GM23338 (cell line): ENCODE results near the gene GBE1.

ENCODE experiments used
- EZH2 ChIP-seq: fragments of 200-600 bp; sonication (generic); IDR thresholded peaks from one replicate; pipeline ENCODE4 v1.8.0; 2017; ENCODE audit warnings: antibody characterized with exemption, mild to moderate bottlenecking, low read depth; ENCODE audit not compliant: unreplicated experiment
- EZH2phosphoT487 ChIP-seq: fragments of 200-600 bp; sonication (generic); IDR thresholded peaks from one replicate; pipeline ENCODE4 v1.8.1; 2018; ENCODE audit warnings: antibody characterized with exemption; ENCODE audit not compliant: unreplicated experiment
- NANOG ChIP-seq: IDR thresholded peaks from 2 replicates; pipeline ENCODE4 v1.6.1; 2016; ENCODE audit warnings: antibody characterized with exemption, borderline replicate concordance
- POLR2AphosphoS5 ChIP-seq: IDR thresholded peaks from 2 replicates; pipeline ENCODE4 v1.6.1; 2016; ENCODE audit warnings: antibody characterized with exemption, low read depth
- STAT1 ChIP-seq: IDR thresholded peaks from one replicate; pipeline ENCODE4 v1.6.1; 2016; ENCODE audit warnings: antibody characterized with exemption; ENCODE audit not compliant: unreplicated experiment
- ZNF114 ChIP-seq: fragments of 250-450 bp; sonication (Bioruptor Pico); IDR thresholded peaks from 2 replicates; pipeline ENCODE4 v1.5.0; 2020; ENCODE audit warnings: mild to moderate bottlenecking, moderate library complexity
- TF ChIP-seq, protein P1 (sequence below), 2 experiments: fragments of 200-600 bp in 1 of 2; sonication (generic) in 1 of 2; conservative IDR thresholded peaks; 2 replicates each; pipeline versions ENCODE4 v1.5.1 to v1.6.1; 2016 to 2017; ENCODE audit warnings: antibody characterized with exemption in 2 of 2, low read depth in 2 of 2, mild to moderate bottlenecking in 2 of 2, moderate library complexity in 1 of 2
- TF ChIP-seq, protein P2 (sequence below): fragments of 250-450 bp; sonication (Bioruptor Pico); IDR thresholded peaks from 2 replicates; pipeline ENCODE4 v1.5.0; 2020; ENCODE audit warnings: mild to moderate bottlenecking, moderate library complexity
- TF ChIP-seq, protein P3 (sequence below): IDR thresholded peaks from one replicate; pipeline ENCODE4 v1.6.1; 2018; ENCODE audit warnings: antibody characterized with exemption; ENCODE audit not compliant: unreplicated experiment

DNA sequence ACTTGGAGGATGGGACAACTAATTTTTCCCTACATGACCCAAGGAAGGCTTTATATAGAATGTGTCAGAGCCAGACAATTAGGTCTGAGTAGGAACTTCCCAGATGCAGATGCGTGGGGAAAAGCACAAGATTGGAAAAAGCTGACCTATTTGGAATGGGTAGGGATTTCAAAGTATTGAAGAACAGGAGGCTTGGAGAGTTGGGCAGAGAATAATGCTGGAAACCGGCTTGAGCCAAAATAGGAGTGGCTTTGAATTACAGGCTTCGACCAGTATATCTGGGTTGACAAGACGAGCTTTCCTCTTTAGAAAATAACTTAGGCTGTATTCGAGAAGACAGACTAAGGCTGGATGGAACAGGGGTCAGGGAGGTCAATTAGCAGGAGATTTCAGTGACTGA lies 181.1 kb downstream of the GBE1 start:
- TF ChIP-seq, protein P1, sequence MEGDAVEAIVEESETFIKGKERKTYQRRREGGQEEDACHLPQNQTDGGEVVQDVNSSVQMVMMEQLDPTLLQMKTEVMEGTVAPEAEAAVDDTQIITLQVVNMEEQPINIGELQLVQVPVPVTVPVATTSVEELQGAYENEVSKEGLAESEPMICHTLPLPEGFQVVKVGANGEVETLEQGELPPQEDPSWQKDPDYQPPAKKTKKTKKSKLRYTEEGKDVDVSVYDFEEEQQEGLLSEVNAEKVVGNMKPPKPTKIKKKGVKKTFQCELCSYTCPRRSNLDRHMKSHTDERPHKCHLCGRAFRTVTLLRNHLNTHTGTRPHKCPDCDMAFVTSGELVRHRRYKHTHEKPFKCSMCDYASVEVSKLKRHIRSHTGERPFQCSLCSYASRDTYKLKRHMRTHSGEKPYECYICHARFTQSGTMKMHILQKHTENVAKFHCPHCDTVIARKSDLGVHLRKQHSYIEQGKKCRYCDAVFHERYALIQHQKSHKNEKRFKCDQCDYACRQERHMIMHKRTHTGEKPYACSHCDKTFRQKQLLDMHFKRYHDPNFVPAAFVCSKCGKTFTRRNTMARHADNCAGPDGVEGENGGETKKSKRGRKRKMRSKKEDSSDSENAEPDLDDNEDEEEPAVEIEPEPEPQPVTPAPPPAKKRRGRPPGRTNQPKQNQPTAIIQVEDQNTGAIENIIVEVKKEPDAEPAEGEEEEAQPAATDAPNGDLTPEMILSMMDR (conservative IDR thresholded peaks at IDR 0.05; ENCODE audit: low read depth in 2 of 2): no peak
- TF ChIP-seq POLR2AphosphoS5 (no peak), EZH2 (no peak), EZH2phosphoT487 (no peak), STAT1 (no peak), ZNF114 (CRISPR knock-in tag) (no peak), NANOG (no peak)
- TF ChIP-seq, protein P2, sequence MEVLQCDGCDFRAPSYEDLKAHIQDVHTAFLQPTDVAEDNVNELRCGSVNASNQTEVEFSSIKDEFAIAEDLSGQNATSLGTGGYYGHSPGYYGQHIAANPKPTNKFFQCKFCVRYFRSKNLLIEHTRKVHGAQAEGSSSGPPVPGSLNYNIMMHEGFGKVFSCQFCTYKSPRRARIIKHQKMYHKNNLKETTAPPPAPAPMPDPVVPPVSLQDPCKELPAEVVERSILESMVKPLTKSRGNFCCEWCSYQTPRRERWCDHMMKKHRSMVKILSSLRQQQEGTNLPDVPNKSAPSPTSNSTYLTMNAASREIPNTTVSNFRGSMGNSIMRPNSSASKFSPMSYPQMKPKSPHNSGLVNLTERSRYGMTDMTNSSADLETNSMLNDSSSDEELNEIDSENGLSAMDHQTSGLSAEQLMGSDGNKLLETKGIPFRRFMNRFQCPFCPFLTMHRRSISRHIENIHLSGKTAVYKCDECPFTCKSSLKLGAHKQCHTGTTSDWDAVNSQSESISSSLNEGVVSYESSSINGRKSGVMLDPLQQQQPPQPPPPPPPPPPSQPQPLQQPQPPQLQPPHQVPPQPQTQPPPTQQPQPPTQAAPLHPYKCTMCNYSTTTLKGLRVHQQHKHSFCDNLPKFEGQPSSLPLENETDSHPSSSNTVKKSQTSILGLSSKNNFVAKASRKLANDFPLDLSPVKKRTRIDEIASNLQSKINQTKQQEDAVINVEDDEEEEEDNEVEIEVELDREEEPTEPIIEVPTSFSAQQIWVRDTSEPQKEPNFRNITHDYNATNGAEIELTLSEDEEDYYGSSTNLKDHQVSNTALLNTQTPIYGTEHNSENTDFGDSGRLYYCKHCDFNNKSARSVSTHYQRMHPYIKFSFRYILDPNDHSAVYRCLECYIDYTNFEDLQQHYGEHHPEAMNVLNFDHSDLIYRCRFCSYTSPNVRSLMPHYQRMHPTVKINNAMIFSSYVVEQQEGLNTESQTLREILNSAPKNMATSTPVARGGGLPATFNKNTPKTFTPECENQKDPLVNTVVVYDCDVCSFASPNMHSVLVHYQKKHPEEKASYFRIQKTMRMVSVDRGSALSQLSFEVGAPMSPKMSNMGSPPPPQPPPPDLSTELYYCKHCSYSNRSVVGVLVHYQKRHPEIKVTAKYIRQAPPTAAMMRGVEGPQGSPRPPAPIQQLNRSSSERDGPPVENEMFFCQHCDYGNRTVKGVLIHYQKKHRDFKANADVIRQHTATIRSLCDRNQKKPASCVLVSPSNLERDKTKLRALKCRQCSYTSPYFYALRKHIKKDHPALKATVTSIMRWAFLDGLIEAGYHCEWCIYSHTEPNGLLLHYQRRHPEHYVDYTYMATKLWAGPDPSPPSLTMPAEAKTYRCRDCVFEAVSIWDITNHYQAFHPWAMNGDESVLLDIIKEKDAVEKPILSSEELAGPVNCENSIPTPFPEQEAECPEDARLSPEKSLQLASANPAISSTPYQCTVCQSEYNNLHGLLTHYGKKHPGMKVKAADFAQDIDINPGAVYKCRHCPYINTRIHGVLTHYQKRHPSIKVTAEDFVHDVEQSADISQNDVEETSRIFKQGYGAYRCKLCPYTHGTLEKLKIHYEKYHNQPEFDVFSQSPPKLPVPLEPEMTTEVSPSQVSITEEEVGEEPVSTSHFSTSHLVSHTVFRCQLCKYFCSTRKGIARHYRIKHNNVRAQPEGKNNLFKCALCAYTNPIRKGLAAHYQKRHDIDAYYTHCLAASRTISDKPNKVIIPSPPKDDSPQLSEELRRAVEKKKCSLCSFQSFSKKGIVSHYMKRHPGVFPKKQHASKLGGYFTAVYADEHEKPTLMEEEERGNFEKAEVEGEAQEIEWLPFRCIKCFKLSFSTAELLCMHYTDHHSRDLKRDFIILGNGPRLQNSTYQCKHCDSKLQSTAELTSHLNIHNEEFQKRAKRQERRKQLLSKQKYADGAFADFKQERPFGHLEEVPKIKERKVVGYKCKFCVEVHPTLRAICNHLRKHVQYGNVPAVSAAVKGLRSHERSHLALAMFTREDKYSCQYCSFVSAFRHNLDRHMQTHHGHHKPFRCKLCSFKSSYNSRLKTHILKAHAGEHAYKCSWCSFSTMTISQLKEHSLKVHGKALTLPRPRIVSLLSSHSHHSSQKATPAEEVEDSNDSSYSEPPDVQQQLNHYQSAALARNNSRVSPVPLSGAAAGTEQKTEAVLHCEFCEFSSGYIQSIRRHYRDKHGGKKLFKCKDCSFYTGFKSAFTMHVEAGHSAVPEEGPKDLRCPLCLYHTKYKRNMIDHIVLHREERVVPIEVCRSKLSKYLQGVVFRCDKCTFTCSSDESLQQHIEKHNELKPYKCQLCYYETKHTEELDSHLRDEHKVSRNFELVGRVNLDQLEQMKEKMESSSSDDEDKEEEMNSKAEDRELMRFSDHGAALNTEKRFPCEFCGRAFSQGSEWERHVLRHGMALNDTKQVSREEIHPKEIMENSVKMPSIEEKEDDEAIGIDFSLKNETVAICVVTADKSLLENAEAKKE: no peak
- TF ChIP-seq, protein P3, sequence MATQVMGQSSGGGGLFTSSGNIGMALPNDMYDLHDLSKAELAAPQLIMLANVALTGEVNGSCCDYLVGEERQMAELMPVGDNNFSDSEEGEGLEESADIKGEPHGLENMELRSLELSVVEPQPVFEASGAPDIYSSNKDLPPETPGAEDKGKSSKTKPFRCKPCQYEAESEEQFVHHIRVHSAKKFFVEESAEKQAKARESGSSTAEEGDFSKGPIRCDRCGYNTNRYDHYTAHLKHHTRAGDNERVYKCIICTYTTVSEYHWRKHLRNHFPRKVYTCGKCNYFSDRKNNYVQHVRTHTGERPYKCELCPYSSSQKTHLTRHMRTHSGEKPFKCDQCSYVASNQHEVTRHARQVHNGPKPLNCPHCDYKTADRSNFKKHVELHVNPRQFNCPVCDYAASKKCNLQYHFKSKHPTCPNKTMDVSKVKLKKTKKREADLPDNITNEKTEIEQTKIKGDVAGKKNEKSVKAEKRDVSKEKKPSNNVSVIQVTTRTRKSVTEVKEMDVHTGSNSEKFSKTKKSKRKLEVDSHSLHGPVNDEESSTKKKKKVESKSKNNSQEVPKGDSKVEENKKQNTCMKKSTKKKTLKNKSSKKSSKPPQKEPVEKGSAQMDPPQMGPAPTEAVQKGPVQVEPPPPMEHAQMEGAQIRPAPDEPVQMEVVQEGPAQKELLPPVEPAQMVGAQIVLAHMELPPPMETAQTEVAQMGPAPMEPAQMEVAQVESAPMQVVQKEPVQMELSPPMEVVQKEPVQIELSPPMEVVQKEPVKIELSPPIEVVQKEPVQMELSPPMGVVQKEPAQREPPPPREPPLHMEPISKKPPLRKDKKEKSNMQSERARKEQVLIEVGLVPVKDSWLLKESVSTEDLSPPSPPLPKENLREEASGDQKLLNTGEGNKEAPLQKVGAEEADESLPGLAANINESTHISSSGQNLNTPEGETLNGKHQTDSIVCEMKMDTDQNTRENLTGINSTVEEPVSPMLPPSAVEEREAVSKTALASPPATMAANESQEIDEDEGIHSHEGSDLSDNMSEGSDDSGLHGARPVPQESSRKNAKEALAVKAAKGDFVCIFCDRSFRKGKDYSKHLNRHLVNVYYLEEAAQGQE: no peak
